Pons (tissue), 1 donor: Measurements from ENCODE around the gene DSG1.
"Not testable (repeated sequence)": the region's sequence is repeated elsewhere in the genome, so short reads cannot be mapped to it uniquely, and the experiment has no call there.

Experiments
- DNase-seq: peaks from one replicate; pipeline ENCODE4 v3.0.0-alpha.2; 2016; ENCODE audit warnings: low spot score

The DSG1 gene

GRCh38 chr18:31317860-31318259 is at the start of gene DSG1:
DSG1 (plus strand) TSS chr18:31318160; CDS start chr18:31318301, 141 bp downstream.
- no peak for DNase-seq

DNA sequence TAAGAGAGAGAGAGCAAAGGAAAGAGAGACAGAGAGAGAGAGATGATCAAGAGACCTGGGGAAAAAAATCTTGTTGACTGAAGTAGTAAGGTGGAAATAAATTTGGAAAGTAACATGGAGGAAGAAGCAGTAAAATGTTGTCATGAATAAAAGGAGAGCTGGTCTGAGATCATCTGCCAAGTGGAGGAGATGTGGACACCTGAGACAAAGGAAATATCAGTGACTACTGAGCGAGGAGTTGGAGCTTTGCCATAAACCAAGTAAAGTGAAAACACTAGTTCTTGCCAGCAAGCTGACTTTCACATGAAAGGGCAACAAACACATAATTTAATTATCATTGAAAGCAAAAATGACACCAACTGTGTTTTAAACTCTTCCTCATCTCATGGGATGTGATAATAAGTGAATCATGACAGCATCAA is 49.0 kb upstream of the DSG1 start:
- no peak for DNase-seq

DNA sequence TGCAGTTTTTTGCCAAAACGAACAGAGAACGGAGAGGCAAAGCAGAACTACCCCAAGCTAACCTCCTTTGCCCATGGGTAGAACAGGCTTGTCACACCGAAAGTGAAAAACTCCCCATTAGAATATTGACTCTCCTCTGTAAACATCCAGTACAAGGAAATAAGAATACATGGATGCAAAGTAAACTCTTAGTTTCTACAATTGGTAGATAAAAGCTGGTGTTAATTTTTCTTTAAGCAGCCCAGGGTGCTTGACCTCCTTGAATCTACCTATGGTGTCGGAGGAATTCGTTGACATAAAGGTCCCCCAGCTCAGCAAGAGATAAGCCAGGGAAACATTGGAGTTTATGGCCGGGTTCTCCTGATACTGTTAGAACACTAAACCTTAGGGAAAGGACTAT is 48.4 kb upstream of the DSG1 start:
- DNase-seq, result no peak

- no peak for DNase-seq
These were observed 47.4 kb upstream of the DSG1 start for GRCh38 chr18:31270578-31270977.

- no peak for DNase-seq
These were observed 44.0 kb upstream of the DSG1 start for GRCh38 chr18:31273812-31274527.

DNA sequence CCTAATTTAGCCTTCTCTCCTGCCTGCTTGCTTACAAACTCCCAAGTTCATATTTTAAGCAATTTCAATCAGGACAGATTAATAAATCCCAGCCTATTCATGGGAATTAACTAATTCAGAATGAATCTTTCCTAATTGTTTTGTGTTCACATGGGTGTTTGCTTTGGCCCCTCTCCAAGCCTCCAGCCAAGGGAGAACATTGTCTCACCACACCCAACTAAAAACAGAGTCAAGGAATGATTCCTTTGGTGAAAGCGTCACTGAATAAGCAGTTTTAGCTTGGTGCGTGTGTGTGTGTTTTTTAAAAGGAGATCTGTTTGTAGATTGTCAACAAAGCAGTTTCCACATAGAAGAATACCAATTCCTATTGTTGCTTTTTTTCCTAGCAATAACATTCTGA is 43.0 kb upstream of the DSG1 start:
- DNase-seq, result no peak

DNA sequence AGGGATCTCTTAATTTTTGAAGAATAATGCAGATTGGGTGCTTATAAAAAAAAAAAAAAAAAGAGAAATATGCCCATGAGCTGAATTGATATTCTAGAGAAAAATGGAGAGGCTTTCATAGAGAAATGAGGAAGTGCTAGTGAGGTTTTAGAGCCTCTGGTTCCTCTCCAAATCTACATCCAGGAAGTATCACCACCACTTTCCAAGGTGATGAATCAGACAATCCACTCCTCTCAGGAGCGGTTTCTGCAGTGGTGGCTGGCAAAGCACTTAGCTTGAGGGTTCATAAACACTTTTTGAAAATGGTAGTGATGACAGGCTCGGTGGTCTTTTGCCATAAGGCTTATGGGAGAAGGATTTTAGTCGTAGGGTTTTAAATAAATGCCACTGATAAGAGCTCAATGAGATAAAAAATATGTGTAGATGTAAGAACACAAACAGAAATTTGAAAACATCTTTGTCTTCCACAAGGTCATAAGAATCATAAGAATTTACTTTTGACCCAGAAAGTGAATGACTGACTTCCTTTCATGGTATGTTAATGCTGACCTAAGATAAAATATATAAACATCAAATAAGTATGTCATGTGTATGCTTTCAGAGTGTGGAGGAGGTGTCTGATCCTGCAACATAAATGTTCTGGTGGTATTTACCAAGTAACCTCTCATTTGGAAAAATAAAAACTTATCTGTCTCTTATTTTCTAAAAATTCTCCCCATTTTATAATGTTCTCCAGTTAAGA is 42.1 kb upstream of the DSG1 start:
- no peak for DNase-seq

DNA sequence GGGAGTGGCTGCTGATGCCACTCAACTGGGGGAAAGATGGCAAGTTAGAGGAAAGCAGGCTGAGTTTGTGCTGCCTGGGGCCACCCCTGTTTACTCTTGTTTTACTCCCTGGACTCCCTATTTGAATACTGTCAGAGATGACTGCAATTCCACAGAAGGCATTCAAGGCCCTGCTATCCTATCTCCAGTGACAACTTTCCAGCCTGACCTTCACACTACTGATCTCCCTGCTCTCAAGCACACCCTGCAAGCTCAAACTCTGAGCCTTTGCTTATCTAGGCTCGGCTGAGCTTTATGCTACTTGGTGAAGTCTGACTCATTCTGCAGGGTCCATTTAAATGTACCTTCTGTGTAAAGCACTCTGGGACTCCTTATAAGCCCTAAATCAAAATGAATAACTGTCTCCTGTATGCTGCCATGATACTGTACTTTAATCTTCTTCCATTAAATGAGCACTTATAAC is 39.3 kb upstream of the DSG1 start:
- DNase-seq, result no peak

DNA sequence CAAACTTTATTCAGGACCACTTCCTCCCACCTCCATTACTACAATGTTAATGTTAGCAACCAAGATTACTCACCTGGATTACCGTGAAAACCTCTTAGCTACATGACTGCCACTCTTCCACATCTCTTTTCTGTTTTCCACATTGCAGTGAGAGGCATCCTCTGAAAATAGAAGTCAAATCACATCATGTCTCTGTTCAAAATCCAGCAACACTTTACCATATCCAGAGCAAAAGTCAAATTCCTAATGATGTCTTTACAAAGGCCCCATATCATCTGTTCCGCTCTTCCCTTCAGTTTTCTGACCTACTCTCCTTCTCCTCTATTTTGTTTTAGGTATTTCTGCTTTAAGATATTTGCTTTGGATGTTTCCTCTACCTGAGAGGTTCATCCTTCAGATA is 37.5 kb upstream of the DSG1 start:
- no peak for DNase-seq

GRCh38 chr18:31281437-31281836 is 36.5 kb upstream of the DSG1 start:
- DNase-seq, result no peak

GRCh38 chr18:31289446-31289845 is 28.5 kb upstream of the DSG1 start:
- not testable (repeated sequence) for DNase-seq

DNA sequence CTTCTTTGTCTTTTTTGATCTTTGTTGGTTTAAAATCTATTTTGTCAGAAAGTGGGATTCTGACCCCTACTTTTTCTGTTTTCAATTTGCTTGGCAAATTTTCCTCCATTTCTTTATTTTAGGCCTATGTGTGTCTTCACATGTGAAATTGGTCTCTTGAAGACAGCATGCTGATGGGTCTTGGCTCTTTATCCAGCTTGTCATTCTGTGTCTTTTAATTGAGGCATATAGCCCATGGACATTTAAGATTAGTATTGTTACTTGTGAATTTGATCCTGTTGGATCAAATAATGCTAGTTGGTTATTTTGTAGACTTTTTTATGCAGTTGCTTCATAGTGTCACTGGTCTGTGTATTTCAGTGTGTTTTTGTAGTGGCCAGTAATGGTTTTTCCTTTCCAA is 26.3 kb upstream of the DSG1 start:
- DNase-seq, result no peak

GRCh38 chr18:31294199-31294747 is 23.7 kb upstream of the DSG1 start:
- no peak for DNase-seq

DNA sequence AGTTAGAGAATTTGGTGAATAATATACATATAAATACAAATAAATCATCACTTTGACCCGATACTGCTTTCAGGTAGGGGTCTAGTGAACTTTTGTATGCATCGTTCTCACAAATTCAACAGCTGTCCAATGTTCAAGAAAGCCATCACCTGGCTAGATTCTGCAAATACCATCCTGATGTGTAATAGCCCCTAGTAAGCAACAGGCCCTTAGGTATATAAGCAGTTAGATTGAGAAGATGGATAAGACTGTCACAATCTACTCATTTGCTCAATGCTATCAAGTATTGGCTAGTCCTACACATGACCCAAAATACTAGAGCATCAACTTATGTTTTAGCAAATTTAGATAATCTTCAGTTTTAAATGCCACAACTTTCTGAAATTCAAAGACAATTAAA is 20.7 kb upstream of the DSG1 start:
- DNase-seq, result no peak

DNA sequence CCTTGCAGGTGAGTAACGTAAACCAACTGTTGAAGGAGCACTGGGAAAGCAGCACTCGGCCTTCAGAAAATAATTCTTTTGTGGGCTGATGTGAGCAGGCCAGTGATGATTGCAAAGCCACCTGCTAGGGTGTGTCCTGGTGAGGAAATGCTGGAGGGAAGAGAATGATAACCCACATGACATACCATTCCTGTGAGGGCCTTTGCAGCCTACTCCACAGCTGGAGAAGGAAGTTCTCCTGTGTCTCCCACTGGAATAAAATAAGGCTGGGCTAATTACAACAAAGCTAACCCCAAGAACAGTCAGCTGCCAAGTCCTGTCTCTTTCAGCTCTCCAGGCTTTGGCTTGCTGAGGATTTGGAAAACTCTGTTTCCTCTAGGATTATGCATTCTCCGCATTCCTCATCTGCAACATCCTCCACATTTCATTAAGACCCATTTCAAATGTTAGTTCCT is 16.7 kb upstream of the DSG1 start:
- no peak for DNase-seq

DNA sequence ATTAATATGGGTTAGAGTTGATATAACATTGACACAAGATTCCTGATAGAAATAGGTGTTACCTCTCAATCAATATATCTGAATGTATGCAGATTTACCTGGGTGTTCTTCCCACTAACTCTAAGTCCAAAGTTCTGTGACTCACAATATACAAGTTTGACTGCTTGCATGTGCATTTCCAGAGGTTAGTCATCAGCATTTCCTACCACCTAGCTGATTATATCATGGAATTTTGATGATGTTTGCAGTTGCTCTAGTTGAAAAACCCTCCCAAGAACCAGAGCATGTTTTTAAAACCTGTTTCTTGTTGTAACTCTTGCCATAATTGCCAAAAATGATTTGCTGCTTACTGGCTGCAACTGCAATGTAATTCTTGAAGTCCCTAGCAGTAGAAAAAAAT is 15.0 kb upstream of the DSG1 start:
- no peak for DNase-seq

GRCh38 chr18:31303771-31304170 is 14.2 kb upstream of the DSG1 start:
- DNase-seq, result no peak

- no peak for DNase-seq
These were observed 8.8 kb upstream of the DSG1 start for GRCh38 chr18:31309115-31309514.

- no peak for DNase-seq
These were observed 986 bp upstream of the DSG1 start for GRCh38 chr18:31316974-31317373.

DNA sequence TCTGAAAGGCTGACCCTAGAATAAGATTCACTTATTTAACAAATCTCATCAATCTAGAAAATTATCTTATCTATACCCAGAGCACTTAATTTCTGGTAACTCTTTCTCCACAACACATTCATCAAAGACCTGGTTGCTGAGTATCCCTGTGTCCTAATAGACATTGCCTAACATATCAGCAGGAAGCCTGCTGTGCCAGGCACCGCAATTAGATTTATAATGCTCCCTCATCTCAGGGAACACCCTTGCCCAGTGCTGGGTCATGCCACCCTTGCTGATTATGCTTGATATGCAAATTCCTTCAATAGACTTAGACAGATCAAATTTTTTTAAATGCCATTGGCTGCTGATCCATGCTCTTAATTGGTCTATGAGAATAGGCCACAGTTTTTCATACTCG is 3.8 kb downstream of the DSG1 start:
- no peak for DNase-seq

GRCh38 chr18:31325051-31325450 is 7.1 kb downstream of the DSG1 start:
- no peak for DNase-seq

DNA sequence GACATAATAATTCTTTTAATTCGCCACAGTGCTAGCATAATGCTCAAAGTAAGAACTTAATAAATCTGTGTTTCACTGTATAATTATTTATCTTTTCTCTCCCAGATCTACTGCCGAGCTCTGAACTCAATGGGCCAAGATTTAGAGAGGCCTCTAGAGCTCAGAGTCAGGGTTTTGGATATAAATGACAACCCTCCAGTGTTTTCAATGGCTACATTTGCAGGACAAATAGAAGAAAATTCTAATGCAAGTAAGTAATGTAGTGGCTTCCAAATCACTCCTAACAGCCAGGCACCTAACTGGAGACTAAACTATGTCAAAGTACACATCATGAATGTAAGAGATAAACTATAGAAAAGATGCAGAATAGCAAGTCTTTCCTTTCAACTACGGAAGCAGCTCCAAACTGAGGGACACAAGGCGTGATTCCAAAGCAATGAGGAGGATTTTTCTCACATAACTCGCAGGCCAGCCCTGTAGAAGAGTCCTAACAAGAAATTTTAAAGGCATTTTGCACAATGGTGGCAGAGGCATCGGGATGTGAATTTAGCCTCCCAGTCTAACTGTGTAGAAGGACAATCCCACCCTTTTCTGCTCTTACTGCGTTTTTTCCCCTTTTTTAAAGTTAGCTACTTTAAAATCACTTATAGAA is 12.0 kb downstream of the DSG1 start:
- no peak for DNase-seq

DNA sequence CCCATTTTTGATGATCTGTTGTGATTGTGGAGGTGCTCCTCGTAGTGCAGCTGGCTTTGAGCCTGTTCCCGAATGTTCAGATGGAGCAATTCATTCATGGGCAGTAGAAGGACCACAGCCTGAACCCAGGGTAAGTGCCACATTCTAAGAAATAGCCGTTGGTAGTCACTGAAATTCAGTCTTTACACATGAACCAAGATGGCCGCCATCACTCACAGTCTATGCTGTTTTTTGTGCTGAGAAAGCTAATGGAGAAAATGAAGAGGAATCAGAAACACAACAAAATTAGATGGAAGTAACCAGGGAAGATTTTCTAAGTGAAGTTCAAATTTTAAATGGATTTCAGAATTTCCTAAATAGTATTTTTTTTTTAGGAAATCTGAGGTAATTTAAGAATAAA is 25.5 kb downstream of the DSG1 start:
- DNase-seq, result no peak
